NCI-H2196 (cell line): Measurements from ENCODE around the gene RRAGC.
"Not testable (repeated sequence)": the region's sequence is repeated elsewhere in the genome, so short reads cannot be mapped to it uniquely, and the experiment has no call there.

Experiments
- DNase-seq: peaks from one replicate; lab custom pipeline; 2025; ENCODE audit not compliant: unreplicated experiment; lab: John Stamatoyannopoulos, UW

The RRAGC gene

DNA sequence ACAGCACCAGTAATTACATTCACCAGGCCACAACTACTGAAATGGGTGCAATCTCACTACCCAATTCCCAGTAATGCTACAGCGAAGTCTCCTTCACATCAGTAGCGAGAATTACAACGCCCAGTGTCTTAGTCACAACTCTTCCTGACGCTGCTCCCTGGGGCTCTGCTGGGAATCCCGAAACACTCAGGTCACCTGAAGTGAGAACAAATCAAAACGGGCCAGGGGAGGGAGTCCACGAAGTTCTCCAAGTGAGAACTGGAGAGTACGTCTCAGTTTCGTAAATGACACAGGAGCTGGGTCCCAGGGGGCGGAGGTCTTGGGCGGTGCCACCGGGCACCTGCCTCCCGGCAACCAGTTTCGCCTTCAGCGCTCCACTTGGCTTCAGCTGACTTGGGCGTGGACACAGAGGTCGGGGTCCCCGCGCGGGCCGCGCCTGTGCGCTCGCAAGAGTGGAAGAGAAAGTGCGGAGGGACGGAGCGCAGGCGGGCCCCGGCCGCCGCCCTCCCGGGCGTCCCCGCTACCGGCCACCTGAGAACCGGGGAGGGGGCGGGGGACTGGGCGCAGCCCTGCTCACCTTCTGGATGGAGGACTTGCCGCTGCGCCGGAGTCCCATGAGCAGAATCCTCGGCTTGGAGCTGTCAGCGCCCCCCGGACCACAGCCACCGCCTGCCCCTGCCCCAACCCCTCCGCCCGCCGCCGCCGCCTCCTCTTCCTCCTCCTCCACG lies 575 bp downstream of the RRAGC start:
- DNase-seq = peak; percentile 11

DNA sequence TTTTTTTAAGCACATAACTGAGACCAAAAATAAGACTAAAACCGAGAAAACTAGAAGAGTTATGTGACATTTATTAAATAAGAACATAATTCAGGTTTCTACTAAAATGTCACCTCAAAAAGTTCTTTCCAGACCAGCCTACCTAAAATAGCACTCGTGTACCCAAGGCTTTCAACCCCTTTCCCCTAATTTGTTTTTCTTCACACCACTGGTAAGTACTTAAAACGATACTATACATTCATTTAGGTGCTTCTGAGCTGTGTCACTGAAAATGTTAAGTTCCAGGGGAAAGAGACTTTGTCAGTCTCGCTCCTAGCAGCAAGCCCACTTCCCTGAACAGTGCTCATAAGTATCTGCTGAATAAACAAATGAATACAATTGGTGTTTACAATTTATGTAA lies 6.8 kb downstream of the RRAGC start:
- DNase-seq = no peak

DNA sequence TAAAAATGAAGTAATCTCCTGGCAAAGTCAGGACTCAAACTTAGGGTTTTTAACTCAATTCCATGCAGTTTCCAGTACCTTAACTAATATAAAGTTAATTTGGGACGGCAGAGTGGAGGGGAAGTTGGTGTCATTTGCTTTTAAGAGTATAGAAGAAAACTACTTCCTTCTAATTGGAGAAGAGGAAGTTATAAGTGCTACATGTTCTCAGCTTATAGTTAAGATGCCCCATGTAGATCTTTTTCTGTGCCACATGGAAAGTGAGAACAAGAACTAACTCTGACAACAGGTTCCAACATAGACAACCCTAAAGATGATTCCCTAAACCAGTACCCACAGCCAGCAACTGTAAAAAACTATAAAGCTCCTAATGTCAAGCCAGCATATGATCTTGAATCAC lies 11.5 kb downstream of the RRAGC start:
- no peak for DNase-seq

DNA sequence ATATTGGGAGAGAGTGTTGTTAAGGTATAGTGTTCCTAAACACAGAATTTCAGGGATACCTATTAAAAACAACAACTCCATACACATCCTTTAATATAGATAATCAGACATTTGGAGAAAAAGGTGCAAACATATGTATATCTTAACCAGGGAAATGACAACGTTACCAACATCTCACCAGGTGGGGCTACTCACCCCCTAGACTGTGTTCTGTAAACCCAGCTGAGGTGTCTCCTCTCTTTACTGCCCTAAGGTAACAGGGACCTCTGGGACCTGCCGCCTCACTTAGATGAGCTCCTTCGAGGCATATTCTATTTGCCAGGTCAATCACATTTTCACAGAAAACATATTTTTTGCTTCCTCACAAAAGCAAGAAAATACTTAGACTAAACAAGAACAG lies 13.4 kb downstream of the RRAGC start:
- no peak for DNase-seq

DNA sequence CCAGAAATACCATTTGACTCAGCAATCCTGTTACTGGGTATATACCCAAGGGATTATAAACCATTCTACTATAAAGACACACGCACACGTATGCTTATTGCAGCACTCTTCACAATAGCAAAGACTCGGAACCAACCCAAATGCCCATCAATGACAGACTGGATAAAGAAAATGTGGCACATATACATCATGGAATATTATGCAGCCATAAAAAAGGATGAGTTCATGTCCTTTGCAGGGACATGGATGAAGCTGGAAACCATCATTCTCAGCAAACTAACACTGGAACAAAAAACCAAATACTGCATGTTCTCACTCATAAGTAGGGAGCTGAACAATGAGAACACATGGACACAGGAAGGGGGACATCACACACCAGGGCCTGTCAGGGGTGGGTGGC lies 14.5 kb downstream of the RRAGC start:
- DNase-seq = not testable (repeated sequence)

DNA sequence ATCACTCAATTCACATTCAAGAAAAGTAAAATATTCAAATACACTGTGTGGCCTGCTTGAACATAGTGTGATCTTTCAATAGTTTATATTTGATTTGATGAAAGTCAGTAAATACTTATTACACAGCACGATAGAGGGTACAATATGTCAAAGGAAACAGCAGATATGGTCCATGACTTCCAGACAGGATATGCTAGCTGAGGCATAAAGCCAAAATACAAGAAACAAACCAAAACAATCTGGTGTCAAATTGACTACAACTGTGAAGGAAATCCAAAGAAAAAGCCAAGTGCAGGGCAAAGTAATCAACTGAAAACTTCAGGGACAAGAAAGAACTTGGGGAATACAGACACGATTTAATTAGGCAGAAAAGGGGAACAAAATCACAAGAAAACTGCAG lies 19.3 kb downstream of the RRAGC start:
- no peak for DNase-seq

DNA sequence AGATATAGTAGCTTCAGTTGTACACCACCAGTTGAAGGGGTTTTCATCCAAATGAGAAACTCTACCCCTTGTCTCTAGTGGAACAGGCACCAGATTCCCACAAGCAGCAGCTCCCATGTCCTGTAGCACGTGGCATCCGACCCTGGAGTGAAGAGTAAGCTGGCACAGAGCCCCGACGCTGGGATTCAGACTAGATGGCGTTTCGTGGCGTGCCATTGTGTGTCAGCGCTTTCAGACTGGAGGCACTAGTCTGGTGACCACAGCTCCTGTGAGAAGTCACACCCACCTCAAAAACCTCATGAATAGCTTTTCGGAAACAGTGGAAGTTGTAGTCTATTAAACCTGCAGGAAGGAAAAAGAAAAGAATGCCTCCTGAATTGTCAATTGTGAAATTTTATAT lies 20.2 kb downstream of the RRAGC start:
- no peak for DNase-seq

DNA sequence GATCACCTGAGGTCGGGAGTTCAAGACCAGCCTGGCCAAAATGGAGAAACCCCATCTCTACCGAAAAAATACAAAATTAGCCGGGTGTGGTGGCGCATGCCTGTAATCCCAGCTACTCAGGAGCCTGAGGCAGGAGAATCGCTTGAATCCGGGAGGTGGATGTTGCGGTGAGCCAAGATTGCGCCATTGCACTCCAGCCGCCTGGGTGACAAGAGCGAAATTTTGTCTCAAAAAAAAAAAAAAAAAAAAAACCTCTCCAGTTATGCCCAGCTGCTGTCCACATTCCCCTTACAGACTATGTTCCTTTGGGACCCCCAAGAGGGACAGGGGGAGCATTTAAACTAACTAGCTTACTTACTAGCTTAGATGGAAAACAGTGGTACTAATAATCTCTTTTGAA lies 23.3 kb downstream of the RRAGC start:
- DNase-seq = not testable (repeated sequence)

DNA sequence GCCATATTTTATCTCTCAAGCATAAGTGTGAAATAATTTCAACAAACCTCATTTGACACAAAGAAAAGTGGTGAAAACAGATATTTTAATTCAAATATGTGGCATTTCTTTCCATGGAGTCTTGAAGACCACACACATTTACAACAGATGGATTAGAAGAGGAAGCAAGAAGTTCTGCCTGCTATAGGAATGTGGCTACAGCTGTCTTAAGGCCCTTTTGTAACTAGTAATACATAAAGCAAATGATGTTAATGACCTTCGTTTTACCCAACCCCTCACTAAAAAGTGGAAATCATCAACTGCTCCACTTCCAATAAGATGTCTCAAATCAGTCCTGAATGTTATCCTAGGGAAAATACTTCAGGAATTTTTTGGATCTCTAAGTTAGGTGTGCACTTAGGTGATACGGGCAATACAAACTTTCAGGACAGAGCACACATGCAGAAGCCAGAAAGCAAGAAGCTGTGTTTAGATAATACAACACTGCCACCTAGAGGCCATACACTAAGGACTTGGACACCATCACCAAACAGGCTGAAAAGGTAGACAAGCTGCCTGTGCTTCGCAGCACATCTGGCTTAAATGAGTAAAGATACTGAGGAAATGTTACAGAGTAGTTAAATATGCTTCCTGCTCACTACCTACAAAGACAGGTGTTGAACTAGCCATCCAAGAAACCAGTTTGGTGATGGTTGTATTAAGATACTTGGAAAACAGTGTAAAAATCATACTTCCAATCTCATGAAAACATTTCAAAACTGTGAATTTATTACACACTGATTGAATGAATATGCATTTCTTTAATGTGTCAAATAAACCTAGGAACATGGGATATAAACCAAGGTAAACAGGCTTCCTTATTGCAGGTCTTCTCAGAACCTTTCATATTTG lies 24.4 kb downstream of the RRAGC start:
- DNase-seq = peak; percentile 82

DNA sequence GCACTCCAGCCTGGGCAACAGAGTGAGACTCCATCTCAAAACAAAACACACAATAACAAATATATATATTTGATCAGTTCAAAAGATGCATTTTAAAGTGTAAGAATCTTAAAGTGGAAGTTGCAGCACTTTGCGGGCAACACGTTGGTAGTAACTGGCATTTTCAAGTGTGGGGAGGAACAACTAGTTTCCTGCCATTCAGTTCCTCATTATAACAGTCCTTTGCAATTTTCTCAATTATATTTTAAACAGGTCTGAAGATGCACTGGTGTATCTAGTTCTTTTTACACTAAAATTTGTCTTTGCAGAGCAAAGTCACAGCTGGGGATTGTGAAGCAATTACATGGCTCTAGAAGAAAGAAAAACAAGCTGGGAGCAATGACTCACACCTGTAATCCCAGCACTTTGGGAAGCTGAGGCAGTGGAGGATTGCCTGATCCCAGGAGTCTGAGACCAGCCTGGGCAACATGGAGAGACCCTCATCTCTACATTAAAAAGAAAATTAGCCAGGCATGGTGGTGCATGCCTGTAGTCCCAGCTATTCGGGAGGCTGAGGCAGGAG lies 25.3 kb downstream of the RRAGC start:
- DNase-seq = no peak

DNA sequence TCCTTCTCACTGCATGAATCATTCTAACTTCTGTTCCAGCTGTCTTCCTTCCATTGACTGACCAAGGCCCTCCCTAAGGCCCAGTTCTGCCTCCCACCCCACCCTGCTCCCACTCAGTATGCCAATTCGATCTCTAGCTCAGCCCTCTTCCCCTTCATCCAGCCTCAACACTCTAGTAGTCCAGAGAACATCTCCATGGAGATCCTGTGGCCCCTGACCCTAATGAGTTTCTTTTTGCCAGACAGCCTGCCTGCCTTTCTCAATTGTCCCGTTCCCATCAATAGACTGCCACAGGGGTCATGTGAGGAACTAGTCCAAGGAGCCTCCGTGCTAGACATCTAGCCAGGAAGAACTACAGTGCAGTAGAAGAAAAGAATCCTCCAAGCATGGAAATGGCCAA lies 26.4 kb downstream of the RRAGC start:
- DNase-seq = no peak

DNA sequence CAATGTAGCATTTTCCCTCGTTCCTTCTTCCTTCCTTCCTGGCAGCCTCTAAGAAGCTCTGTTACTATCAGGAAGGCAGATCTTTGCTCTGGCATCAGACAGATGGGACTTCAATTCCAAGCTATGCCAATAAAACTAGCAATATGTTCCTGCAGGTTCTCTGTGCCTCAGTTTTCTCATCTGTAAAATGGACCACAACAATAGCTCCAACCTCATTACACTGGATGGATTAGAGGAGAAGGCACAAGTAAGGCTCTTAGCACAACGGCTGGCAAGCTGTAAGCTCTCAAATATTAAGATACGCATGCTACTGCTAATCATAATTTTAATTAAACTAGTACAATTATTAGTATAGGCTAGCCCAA lies 27.2 kb downstream of the RRAGC start:
- no peak for DNase-seq

DNA sequence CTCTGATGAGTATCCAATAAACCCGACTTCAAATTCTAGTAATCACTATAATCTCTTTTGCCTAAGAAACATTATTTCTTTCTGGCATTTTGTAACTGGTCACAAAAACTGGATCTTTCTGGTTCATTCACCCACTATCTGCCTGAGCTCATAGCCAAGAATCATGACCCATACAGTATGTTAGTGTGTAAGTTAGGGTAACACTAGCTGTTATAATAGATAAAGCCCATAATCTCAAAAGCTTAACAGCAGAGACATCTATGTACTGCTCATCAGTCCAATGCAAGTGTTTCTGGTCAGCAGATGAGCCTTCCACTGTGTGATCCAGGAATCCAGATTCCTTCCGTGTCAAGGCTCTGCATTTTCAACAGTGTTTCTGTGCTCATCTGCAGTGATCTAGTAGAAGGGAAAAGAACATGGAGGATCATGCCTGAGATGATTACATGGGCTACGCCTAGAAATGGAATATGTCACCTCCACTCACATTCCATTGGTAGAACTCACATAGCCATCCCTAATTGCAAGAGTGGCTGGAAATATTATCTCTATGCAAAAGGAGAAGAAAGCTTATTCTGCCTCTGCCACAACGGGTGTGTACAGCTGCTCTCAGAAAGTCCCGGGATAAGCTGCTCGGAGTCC lies 27.7 kb downstream of the RRAGC start:
- DNase-seq = no peak

DNA sequence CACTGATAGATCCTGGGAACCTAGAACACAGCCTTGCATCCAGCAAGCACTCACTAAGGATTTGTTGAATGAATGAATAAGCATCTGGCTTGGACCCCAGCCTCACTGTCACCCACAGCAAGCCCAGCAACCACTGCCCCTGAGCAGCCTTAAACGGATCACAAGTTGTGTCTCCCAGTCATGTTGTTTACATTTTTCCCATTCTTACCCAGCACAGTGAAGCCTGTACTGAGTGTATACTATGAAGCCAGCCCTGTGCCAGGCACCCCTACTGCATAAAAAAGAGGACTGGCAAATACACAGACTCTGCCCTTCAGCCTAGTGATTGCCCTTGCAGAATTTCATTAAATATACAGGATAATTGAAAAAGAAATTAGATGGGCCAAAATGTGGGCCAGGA lies 30.2 kb downstream of the RRAGC start:
- DNase-seq = no peak

DNA sequence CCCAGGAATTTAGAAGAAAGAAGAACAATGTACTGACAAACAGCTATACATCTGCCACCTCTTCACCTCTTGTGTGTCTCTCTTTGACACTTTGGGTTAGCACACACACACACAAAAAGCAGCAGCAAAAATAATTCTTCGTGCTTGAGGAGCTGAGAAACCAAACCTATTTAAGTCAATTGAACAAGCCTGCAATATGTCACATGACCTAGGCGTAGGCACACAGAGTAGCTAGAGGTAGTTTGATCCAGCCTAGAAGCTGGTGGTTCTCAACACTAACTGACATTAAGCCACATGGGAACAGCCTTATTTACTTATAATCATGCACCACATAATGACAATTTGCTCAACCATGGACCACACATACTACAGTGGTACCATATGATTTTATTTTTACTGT lies 32.3 kb downstream of the RRAGC start:
- no peak for DNase-seq

DNA sequence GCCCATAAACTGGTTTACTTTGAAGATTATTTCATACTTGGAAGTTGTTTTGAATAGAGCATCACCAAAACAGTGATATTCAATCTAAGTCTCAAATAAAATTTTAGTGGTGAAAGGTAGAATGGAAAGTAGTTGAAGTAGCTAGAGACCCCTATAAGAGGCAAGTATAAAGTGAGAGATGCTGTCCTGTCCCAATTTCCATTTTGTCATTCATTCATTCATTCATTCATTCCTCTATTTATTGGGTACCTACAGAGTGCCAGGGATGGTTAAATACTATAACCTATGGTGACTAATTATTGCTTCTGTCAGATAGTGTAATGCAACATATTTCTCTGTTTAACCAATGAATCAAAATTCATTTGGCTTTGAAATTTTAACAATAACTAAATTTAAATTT lies 32.7 kb downstream of the RRAGC start:
- DNase-seq = no peak

DNA sequence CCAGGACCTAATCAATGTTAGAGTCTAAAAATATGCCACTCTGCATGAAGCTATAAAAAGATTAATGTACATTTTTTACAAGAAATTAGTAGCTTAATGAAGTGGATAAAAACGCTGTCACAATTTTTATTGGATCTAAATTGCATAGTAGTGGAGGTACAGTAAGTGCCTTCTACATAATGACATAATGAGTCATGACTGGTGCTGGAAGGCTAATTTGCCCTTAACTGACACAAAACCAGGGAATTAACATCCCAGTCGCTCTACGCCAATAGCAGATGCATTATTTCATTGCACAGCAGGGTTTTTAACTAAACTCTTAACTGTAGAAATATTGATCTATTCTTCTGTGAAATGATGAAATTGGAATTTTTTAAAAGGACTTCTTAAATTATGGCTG lies 33.3 kb downstream of the RRAGC start:
- no peak for DNase-seq

DNA sequence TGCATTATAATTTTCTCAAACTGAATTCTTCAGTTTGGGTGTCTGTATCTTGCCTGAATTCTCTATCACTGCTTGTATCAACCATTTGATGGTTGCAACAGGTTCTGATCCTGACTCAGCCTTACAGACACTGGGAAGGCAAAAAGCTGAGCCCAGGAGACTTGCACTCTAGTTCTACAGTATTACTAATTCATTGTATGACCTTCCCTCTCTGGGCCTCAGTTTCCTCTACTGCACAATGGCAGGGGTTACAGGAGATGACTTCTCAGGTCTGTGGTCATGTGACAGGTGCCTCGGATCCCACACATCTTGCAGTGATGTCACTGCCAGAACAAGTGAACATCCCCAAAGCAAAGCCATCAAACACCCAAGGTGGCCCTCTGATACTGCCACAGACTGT lies 38.7 kb downstream of the RRAGC start:
- no peak for DNase-seq

DNA sequence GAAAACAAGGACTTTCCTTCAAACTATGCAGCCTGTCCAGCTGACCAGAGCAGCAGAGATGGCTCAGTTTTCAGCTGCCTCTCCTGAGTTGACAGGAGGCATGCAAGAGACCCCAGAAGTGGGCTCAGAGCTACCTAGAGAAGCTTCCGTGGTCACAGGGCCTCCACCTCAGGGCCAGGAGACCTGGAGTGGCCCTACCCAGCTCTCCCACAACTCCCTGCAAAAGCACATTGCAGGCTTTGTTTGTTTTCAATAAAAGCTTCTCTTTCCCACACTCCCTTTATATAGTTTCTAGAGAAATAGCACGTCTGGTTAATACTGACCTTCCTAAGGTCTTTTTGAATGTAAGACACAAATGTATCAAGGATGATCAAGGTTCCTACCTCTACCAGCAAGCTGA lies 40.1 kb downstream of the RRAGC start:
- no peak for DNase-seq

DNA sequence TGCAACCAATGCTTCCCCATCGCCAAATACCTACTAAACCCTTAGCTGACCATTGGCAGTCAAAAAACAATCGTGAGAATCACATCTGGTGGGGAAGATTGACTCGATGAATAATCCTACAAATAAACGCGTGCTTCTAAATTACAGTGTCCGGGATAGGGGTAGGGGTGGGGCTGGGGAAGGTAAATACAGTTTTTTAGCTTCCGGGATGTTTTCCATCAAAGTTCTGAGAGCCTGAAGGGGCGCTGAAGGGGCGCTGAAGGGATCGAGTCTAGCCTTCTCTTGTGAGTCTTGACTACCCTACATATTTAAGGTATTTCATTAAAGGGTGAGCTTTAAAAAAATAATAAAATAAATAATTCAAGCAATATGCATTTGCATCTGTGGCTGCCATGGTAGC lies 40.5 kb downstream of the RRAGC start:
- no peak for DNase-seq

DNA sequence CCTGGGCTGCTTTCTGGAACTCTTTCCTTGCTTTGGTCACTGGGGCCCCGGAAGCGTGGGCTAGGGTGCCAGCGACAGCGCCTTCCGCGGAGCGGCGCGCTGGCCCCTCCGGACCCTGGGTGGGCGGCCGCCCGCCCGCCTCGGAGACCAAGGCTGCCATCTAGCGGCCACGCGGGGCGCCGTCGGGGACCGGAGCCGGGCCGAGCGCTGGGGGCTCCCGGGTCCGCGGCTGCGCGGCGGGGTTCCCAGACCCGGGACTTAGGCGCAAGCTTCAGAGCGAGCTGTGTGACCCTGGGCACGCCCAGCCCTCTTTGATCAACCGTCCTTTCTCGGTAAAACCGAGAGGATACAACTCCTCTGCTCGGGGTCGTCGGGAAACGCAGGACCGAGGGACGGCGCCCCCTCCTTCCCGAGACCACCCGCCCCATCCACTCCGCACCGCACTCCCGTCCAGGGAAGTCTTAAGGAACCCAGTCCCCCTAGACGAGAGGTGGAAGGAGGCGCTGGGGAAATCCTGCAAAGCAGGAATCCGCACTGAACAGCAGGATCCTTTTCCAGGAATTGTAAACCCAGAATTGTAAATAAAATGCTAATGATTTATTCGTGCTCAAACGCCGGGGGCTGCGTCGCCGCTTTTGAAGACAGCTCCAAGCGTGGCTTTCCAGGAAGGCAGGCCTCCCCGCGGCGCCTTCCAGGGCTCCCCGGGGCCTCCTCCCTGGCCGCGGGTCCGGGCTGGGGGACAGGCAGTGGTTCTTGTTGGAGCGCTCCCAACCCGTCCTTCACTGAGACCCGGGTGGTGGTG lies 41.2 kb downstream of the RRAGC start:
- peak; percentile 23 for DNase-seq
